NCI-H2196 (cell line): ENCODE measurements around the gene NAV2.

Experiments used
- DNase-seq: peaks from one replicate; lab custom pipeline; 2025; ENCODE audit not compliant: unreplicated experiment; lab: John Stamatoyannopoulos, UW

The NAV2 gene

DNA sequence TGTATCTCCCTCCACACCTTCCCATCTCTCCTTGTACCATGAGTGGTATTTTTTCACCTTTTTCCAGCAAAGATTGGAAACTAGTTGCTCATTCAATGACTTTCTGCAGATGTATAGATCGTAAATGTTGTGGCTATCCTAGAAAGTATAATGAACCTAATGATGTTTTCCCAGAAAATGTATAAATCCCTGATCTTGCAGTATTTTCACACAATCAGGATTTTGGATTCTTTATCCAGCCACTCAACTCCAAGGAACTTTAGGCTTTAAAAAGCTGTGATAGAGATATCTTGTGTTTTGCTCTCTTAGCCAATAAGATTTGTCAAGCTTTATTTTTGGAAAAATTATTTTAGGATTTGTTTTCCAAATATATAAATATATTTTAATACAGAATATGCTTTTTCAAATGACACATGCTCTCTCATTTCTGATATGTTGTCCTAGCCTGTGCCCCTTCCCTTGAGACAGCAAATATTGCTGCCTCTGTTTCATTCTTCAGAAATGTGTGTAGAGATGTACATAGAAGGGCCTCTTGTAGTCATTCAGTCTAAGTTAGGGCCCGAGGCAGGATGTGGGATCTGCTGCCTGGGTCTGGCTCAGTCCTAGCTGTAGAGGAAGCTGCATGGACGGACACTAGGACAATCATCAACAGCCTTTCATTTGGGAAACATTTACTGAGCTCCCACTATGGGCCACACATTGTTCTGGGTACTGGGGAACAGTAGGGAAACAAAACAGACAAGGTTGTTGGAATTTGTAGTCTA is 62.4 kb downstream of the NAV2 start:
- no peak for DNase-seq

DNA sequence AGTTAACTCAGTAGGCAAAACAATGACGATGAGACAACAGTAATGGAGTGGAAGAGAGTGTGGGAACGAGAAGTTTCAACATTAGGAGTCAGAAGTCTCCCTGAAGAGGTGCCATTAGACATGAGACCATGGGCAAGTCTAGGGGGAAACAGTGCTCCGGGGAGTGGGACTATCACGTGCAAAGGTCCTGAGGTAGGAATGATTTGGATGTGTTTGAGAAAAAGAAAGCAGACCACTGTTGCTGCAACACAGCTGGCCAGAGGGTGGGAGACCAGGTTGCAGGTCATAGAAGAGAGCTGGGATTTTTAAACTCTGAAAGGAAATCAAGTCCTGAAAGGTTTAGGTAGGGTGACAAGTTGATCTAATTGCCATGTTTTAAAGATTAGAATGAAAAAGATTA is 63.0 kb downstream of the NAV2 start:
- no peak for DNase-seq

DNA sequence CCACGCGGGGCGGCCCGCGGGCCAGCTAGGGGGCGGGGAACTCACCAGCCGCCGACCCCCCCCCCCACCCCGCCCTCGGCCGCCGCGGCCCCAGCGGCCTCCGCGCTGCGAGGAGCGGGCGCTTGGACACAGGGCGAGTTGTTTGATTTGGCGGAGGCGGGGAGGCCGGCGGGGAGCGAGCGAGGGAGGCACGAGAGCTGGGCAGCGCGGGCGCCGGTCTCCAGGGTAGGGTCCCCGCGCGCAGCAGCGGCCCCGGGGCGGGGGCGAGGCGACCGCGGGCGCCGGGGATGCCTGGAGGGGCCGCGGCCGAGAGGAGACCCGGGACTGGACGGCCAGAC is 64.4 kb downstream of the NAV2 start:
- peak; percentile 39 for DNase-seq

GRCh38 chr11:19777377-19778102 is 64.9 kb downstream of the NAV2 start:
- no peak for DNase-seq

GRCh38 chr11:19779740-19780139 is 67.1 kb downstream of the NAV2 start:
- no peak for DNase-seq

- no peak for DNase-seq
These were observed 68.7 kb downstream of the NAV2 start for GRCh38 chr11:19781351-19781750.

- DNase-seq, result peak; percentile 82
These were observed 72.6 kb downstream of the NAV2 start for GRCh38 chr11:19785265-19785664.

GRCh38 chr11:19786644-19787043 is 74.0 kb downstream of the NAV2 start:
- no peak for DNase-seq

DNA sequence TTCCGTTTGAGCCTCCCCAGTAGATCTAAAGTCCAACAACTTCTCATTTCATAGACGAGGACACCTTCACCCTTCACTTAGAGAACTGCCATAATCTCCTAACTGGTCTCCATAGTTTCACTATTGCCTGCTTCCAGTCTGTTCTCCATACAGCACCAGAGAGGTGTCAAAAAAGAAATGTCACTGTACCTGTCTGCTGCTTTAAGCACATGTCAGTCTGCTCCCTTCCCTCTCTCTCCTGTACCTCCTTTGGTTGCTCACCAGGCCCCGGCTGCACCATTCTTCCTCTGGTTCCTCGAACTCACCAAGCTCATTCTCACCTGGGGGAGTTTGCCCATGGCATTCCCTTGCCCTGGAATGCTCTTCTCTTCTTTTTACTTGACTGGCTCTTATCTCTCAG is 75.8 kb downstream of the NAV2 start:
- no peak for DNase-seq

DNA sequence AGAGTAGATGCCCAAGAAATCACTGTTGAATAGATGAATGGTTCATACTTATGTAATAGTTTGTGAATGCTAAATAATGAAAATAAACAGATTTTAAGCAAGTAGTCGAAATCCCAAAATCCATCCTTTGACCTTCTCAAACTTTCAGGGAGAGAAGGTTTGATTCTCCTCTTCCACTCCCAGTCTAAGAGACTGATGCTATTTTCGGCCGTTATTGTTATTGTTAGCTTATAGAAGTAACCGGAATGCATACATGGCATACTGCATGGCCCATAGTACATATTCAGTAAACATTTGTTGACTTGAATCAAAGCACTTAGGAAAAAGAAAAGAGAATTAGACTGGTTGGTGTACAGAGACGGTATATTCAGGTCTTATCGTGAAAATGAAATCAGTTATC is 76.6 kb downstream of the NAV2 start:
- DNase-seq, result no peak

DNA sequence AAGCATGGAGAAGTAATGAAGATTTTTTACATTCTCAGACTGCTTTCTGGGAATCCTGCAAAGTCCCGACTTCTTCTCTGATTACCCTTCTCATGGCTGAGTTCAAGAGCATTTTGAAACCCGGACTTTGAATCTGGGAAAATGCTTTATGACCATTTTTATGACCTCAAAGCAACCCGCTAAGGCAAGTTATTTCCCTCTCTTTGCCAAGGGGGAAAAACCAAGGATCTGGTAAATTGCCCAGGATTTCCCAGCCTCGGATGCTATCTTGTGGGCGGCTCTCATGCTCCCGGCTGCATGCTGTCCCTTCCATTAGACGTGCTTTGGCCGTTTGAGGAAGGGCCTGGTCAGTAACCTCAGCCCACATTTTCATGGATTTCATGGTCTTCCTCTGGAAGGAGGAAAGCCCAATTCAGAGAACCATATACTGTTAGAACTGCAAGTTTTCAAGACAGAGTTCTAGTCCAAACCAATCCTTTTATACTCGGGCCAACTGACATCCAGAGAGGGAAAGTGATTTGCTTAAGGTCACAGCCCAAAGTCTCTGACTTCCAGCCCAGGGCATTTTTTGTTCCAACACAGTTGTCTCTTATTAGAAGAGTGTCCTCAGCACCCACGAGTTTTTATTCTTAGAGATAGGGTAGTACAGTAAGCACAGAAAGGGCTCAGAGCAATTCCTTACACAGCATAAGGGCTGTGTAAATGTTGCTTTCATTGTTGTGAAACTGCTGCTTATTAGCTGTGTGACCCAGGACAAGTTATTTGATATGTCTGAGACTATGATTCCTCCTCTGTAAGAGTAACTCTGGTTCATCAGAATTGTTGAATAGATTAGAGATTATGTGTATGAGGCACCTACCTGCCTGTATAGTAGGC is 77.4 kb downstream of the NAV2 start:
- DNase-seq, result no peak

DNA sequence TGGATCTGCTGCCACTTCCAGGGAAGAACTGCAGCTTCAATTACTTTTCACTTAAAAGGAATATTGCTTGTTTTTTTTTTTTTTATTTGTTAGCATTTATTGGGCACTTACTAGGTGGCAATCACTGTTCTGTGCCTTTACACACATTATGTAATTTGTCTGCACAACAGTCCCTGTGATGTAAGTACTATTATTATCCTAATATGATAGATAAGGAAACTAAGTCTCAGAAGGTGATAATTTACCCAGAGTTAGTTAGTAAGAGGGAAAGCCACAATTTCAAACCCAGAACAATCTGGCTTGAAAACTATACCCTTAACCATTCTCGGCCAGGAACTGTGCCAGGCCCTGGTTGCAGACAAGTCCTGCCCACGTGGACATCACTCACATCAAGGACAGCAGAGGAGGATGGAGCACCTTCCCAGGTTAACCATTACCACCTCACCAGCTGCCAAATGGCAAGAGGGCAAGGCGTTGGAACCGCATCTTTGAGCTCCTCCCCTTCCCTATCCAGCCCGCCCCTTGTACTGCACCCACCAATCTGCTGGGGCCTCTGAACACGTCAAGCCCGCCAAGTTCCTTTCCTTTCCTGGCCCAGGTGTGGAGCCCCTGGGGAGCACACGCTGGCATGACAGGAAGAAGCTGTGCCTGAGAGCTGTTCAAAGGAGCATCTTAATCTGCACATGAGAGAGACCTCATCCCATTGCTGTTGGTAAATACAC is 78.4 kb downstream of the NAV2 start:
- DNase-seq, result peak; percentile 56

GRCh38 chr11:19792510-19792909 is 79.9 kb downstream of the NAV2 start:
- no peak for DNase-seq

DNA sequence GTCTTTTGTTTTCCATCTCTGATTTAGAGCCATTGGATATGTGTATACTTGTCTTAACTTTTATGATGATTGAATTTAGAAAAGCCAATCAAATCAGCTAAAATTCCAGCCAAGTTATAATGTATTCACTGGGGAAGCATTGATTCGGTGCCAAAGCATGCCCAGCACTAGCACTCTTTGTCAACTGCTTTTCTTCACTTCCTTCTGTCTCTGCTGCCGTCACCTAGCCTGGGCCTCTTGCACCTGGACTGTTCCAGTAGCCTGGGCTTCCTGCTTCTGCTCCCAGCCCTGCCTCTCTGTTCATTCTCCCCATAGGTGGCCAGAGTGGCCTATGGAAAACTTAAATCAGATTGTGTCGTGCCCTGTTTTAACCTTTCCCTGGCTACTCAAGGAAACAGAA is 80.7 kb downstream of the NAV2 start:
- peak; percentile 47 for DNase-seq

DNA sequence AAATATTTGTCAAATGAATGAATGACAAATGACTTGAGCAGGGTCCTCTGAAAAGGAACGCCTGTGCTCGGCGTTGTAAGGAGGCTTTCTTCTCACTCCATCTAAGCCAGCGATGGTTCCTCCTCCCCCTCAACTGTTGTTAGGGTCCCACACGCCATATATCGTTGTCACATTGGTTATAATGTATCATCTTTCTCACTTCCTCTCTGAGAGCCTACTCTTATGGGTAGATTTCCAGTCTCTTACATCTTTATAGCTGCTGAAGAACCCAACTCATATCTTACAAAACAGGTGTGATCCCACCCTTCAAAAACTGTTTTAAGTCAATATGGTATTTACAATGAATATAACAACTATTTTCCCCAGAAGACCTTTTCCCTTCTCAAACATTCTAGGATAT is 81.5 kb downstream of the NAV2 start:
- no peak for DNase-seq

DNA sequence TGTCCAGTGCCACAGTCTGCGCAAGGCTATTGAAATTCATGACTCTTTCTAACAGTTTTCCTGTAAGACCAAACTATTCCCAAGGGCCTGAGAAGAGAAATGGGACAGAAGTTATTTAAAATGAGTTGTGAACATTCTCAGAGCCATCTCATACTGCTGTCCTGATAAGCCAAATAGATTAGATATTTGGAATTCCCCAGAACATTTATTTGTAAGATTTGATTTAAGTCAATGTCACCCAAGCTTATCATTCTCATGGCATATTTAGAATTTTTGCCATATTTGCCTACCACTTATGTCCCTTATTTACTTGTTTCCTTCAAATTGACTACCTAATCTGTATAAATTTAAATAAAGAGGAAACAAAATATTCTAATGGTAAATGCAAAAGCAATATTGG is 82.4 kb downstream of the NAV2 start:
- no peak for DNase-seq

DNA sequence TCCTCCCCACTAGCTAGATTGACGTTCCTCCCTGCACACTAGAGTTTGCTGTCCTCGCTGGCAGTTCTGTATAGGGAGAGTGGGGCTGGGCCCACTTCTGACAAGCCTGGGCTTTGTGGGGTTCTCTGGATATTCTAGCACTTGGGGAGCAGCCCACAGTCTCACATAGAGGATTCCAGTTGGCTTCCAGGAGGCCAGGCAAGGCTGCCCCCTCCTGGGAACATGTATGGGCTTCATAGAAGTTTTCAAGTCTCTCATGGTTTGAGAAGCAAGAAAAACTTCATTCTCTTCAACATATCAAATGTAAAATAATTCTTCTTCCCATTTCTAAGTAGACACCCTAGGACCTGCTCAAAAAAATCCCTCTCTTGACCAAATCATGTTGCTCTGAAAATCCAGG is 87.5 kb downstream of the NAV2 start:
- DNase-seq, result no peak

DNA sequence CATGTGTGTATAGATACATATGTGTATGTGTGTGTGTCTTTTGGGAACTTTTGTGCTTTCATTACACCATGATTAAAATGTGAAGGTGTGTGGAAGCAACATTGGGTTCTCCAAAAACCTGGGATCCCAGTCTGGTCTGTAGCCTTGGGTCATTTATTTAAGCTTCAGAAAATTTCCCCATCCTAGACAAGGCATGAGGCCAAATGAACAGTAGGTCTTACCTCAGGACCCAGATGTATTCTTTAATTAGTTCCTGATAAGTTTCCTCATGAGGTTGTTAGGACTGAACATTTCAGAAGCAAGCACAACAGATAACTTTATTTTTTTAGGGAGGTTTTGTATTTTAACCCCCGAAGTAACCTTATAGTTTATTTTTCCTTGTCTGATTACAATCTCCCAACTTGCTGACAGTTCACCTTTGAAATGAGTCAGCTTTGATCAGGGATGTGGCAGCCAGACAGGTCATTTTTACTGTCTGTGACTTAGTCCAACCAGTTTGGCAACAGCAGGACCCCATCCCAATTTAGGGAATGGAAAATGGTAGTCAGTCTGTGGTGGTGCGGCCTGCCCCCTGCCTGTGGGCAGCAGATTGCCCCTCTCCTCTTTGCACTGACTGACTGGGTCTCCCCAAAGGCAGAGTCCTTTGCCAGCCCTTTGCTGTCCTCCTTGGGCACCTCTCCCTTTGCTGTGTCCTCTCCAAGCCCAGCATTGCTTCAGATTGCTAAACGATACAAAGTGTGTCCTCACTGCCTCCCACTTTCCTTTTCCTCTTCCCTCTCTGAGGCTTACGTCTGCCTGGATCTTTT is 88.3 kb downstream of the NAV2 start:
- DNase-seq, result no peak

- DNase-seq, result no peak
These were observed 90.2 kb downstream of the NAV2 start for GRCh38 chr11:19802773-19803293.

- DNase-seq, result peak; percentile 26
These were observed 90.9 kb downstream of the NAV2 start for GRCh38 chr11:19803506-19803998.
